HUES48 (cell line): ENCODE measurements around the gene MBTPS1.

Experiments
- H3K27ac ChIP-seq: one replicate; pipeline ENCODE4 v1.7.0; 2013; ENCODE audit warnings: low read depth, low read length, inconsistent platforms
- H3K27me3 ChIP-seq: 2 replicates; pipeline ENCODE4 v1.6.1; 2013; ENCODE audit warnings: mild to moderate bottlenecking, low read length; ENCODE audit not compliant: control insufficient read depth, insufficient read depth
- H3K36me3 ChIP-seq: 2 replicates; pipeline ENCODE4 v1.6.1; 2013; ENCODE audit warnings: low read length; ENCODE audit not compliant: control insufficient read depth, insufficient read depth
- H3K4me1 ChIP-seq: 2 replicates; pipeline ENCODE4 v1.6.1; 2013; ENCODE audit warnings: mild to moderate bottlenecking, low read length; ENCODE audit not compliant: control insufficient read depth, insufficient read depth
- H3K4me3 ChIP-seq: 2 replicates; pipeline ENCODE4 v1.5.1; 2013; ENCODE audit warnings: mild to moderate bottlenecking, low read depth, low read length
- H3K9ac ChIP-seq: 2 replicates; pipeline ENCODE4 v1.6.1; 2013; ENCODE audit warnings: mild to moderate bottlenecking, low read depth, low read length, moderate library complexity
- H3K9me3 ChIP-seq: 2 replicates; pipeline ENCODE4 v1.6.1; 2013; ENCODE audit warnings: low read length; ENCODE audit not compliant: control insufficient read depth, insufficient read depth

Gene MBTPS1

DNA sequence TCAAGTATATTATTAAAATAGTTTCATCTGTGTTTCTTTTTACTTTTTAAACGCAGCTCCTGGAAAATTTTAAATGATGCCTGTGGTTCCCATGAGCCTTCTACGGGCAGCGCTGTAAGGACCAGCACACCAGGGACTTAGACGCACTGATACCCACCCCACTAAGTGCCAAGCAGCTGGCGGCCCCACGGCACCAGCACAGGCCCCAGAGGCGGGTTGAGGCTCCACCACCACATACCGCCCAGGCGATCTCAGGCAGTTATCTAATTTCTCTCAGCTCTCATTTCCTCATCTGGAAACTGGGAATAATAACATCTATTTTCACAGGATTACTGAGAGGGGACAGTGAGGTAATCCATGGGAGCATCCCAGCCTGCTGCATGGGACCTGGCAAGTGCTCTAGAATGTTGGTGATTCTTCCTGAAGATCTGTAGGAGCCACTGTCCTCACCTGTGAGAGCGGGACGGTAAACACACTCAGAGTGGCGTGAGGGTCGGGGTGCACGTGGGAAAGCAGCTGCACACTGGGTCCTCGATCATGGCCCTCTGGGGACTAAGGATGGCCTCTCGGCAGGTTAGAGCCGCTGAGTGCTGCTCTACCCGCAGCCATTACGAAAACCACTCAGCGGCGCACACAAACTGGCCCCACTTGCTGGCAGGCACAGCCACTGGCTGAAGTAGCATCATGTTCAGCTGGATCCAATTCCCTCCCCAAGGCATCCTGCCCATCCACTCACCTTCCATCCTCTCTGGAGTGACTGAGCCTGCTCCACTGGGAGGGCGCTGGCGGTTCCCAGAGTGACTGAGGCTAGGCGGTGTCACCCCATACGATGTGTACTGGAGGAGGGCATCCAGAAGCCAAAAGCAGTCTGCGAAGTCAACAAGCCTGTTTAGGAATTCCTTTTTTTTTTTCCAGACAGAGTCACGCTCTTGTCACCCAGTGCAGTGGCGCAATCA is 56.5 kb downstream of the MBTPS1 start:
- H3K9me3 ChIP-seq = no peaks in the 10 kb centered on the region
- peaks cover 81% of the 10 kb centered on the region for H3K36me3 ChIP-seq

DNA sequence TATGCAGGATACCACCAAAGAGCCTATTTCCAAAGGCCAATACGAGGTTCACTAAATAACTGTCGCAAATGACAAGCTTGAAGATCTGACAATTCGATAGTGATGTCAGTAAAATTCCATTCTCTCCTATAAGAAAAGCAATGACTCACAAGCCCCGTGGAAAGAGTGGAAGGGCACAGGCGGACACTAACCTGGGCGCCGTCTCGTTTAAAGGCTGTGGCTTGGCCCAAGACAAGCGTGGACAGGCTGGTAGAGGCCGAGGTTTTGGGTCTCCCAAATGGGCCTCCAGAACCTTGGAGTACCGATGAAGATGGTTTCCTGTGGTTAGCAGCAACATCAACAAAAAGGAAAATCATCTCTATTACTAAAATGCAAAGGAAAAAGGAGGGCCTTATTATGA is 57.6 kb downstream of the MBTPS1 start:
- no peak overlapping the region for H3K4me3 ChIP-seq
- no peaks in the 10 kb centered on the region for H3K27me3 ChIP-seq
- peaks cover 83% of the 10 kb centered on the region for H3K36me3 ChIP-seq
- no peaks in the 10 kb centered on the region for H3K9me3 ChIP-seq
- 0 out of 2 replicates have a peak, but pooled peaks cover 3% of the 10 kb centered on the region for H3K4me1 ChIP-seq
- H3K27ac ChIP-seq = no peak overlapping the region
- H3K9ac ChIP-seq = no peak overlapping the region

More for the DNA sequence above, 56.5 kb downstream of the MBTPS1 start:
- no peak overlapping the region for H3K9ac ChIP-seq
- H3K27ac ChIP-seq = no peak overlapping the region
- H3K27me3 ChIP-seq = no peaks in the 10 kb centered on the region
- H3K4me3 ChIP-seq = no peak overlapping the region
- 0 out of 2 replicates have a peak, but pooled peaks cover 3% of the 10 kb centered on the region for H3K4me1 ChIP-seq

DNA sequence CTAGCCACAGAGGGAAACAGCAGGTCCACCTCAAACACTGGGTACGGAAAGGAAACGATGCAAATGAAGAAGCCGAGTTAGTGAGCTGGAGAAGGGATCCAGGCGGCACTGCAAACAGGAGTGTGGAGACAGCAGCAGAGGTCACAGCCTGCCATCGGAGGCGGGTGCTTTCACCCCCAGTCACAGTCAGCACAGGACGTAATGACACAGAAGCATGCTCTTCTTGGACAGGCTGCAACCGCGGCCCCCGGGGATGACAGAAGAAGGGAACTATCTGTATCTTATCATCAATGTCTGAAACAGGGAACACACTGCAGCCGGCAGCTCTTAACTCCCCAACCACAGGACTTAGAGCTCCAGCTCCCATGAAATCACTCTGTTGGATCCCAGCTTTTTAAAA is 58.1 kb downstream of the MBTPS1 start:
- Histone ChIP-seq H3K36me3 (peaks cover 83% of the 10 kb centered on the region), H3K4me3 (no peak overlapping the region), H3K27ac (no peak overlapping the region), H3K9me3 (no peaks in the 10 kb centered on the region), H3K9ac (no peak overlapping the region), H3K27me3 (no peaks in the 10 kb centered on the region), H3K4me1 (0 out of 2 replicates have a peak, but pooled peaks cover 3% of the 10 kb centered on the region)

DNA sequence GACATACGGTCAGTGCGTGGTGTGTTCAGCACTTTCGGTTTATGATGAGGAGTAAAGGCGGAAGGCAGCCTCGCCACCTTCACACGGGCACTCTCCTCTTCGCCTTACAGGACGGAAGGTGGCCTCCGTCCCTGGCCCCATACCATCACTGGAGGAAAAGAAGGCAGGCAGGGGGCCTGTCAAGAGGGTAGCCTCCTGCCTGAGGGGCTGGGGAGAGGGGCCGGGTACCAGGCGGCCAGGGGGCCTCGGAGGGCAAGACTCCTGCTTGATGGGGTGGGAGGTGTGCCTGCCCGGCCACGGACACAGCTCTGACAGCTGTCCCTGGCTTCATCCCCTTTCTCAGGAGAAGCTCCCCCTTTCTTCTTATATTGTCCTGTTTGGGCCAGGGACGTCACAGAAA is 58.5 kb downstream of the MBTPS1 start:
- Histone ChIP-seq H3K36me3 (peaks cover 85% of the 10 kb centered on the region), H3K4me3 (no peak overlapping the region), H3K9ac (no peak overlapping the region), H3K4me1 (0 out of 2 replicates have a peak, but pooled peaks cover 3% of the 10 kb centered on the region), H3K27me3 (no peaks in the 10 kb centered on the region), H3K9me3 (no peaks in the 10 kb centered on the region), H3K27ac (no peak overlapping the region)

DNA sequence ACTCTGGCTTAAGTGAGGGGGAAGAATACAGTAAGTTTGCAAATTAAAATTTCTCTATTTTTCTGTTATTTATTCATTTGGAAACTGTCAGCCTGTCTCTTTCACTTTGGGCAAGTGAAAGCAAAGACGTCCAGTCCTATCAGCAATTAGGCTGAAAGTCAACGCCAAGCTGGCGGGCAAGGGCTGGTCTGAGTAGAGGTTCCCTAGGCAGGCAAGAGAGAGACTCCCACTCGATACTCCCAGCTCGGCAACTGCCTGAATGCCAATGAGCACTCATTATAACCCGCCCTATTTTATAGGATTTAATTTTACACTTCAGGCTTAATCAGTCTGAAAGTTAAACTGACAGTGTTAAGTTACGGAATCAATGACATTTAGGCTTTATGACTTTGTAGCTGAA is 59.8 kb downstream of the MBTPS1 start:
- no peak overlapping the region for H3K4me3 ChIP-seq
- no peaks in the 10 kb centered on the region for H3K27me3 ChIP-seq
- peaks cover 83% of the 10 kb centered on the region for H3K36me3 ChIP-seq
- no peaks in the 10 kb centered on the region for H3K4me1 ChIP-seq
- H3K9ac ChIP-seq = no peak overlapping the region
- H3K9me3 ChIP-seq = no peaks in the 10 kb centered on the region
- no peak overlapping the region for H3K27ac ChIP-seq

DNA sequence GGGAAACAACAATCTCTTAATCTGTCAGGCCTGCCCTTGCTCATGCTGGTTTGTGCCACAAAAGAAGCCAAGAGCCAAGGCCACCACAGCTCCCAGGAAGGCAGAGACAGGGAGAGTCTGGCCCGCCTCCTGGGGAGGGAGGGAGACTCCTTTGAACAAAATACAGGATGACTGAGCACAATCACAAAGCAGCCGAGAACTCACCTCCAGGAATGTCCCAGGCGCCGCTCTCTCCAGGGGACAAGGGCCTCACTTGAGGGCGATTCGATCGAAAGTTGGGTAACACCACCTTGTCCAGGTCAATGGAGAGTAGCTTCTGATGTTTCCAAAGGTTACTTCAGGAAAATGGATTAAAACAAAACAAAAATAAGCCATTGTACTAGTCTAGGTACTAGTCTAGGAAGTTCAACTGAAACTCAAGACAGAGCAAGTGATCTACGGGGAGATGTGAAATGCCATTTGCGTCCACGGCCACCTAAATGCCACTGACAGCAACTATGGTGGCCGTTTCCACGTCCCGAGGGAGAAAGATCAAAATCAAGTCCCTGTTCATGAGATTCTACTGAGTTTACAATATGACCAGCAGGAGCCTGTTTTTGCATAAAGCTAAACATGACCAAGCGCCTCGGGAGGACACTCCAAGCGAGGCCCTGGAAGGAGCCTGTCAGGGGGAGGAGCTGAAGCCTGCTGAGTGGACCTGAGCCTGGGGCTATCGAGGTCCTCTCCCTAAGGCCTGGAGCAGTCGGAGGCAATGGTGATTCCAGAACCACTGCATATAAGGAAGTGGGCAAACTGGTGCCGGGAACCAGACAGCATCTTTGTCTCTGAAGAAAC is 60.7 kb downstream of the MBTPS1 start:
- H3K9ac ChIP-seq = no peak overlapping the region
- peaks cover 75% of the 10 kb centered on the region for H3K36me3 ChIP-seq
- H3K27ac ChIP-seq = no peak overlapping the region
- no peaks in the 10 kb centered on the region for H3K27me3 ChIP-seq
- H3K4me1 ChIP-seq = no peaks in the 10 kb centered on the region
- H3K9me3 ChIP-seq = no peaks in the 10 kb centered on the region
- no peak overlapping the region for H3K4me3 ChIP-seq

DNA sequence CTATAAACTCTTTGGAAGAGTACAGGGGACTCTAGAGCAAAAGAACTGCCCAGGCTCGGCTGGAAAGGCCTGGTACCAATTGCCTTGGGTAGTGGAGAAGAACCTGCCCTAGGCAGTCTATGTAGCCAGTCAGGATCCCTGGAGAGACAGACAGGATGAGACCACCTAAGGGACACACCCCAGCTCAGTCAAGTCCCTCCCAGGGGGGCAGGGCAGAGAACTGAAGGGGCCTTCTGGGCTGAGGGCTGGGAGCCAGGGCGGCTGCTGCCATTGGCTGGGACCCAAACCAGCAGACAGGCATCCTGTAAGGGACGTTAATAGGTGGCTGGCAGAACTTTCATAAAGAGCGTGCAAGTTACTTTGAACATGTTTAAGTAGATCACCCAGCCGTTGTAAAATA is 61.4 kb downstream of the MBTPS1 start:
- H3K9ac ChIP-seq = no peak overlapping the region
- no peaks in the 10 kb centered on the region for H3K9me3 ChIP-seq
- no peak overlapping the region for H3K27ac ChIP-seq
- H3K27me3 ChIP-seq = no peaks in the 10 kb centered on the region
- peaks cover 68% of the 10 kb centered on the region for H3K36me3 ChIP-seq
- H3K4me1 ChIP-seq = no peaks in the 10 kb centered on the region
- no peak overlapping the region for H3K4me3 ChIP-seq

DNA sequence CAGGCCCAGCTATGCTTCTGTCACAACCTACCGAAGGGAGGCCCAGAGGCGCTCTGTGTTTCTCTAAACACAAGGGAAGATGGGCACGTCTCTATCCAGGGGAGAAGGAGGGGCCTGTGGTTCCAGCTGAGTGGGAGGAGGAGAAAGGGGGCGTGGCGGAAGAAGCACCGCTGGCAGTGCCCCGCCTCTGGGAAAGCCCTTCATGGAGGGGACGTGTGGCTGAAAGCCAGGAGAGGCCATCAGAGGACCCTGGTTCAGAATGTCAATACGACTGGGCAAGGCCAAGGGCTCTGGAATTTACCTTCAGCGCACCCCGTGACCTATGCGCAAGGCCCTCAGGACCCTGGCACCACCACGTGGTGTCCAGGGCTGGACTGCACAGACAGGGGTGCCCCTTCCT is 61.8 kb downstream of the MBTPS1 start:
- Histone ChIP-seq H3K9me3 (no peaks in the 10 kb centered on the region), H3K4me1 (no peaks in the 10 kb centered on the region), H3K4me3 (no peak overlapping the region), H3K9ac (no peak overlapping the region), H3K36me3 (peaks cover 64% of the 10 kb centered on the region), H3K27ac (no peak overlapping the region), H3K27me3 (no peaks in the 10 kb centered on the region)

DNA sequence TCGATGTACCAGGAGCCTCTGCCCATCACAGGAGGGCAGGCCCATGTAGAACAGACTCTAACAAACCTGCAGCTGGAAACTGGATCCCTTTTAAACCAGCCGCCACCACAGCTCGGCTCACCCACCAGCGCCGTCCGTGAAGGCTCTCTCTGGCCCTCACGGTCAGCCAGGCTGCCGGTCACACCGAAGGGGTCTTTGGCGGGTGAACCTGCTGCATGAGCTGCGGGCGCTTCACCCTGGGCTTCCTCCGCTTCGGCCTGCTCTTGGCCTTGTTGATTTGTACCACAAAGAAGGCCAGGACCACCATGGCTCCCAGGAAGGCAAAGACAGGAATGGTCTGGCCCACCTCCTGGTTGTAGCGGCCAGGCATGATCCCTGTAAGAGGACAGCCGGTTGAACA is 62.5 kb downstream of the MBTPS1 start:
- H3K9ac ChIP-seq = no peak overlapping the region
- no peaks in the 10 kb centered on the region for H3K4me1 ChIP-seq
- H3K36me3 ChIP-seq = peaks cover 58% of the 10 kb centered on the region
- H3K9me3 ChIP-seq = no peaks in the 10 kb centered on the region
- no peak overlapping the region for H3K4me3 ChIP-seq
- no peaks in the 10 kb centered on the region for H3K27me3 ChIP-seq
- no peak overlapping the region for H3K27ac ChIP-seq

DNA sequence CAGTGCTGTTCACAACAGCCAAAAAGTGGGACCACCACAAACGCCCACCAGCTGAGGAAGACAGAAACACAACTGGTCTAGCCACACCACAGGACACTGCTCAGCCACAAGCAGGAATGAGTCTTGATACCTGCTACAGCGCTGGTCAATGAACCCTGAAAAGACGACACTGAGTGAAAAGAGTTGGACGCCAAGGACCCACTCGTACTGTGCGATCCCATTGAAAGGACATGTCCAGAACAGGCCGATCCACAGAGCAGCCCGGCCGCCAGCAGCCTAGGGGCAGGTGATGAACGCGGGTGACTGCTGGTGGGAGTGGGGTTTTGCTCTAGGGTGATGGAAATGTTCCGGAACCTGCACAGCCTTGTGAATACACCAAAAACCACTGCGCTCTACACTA is 63.5 kb downstream of the MBTPS1 start:
- Histone ChIP-seq H3K27ac (no peak overlapping the region), H3K27me3 (no peaks in the 10 kb centered on the region), H3K4me3 (no peak overlapping the region), H3K36me3 (peaks cover 48% of the 10 kb centered on the region), H3K9me3 (no peaks in the 10 kb centered on the region), H3K9ac (no peak overlapping the region), H3K4me1 (no peaks in the 10 kb centered on the region)
